Lung microvascular endothelial cell (primary cell): ENCODE measurements around the gene EYA4. TPM values are rescaled to one million over a fixed set of nuclear protein-coding genes. Genes with fewer than 3 reads are reported as not detected.
"Not testable (repeated sequence)": the region's sequence is repeated elsewhere in the genome, so short reads cannot be mapped to it uniquely, and the experiment has no call there.

Source experiments
- DNase-seq, 2 donors: peaks; one replicate each; pipeline versions ENCODE4 v3.0.0 to v3.0.0-alpha.2; 2010; ENCODE audit warnings: low read depth in 2 of 2
- total RNA-seq: library from RNA; depleted of rRNA; stranded (reverse); fragments of >200 nt; gene quantifications from 2 replicates; pipeline ENCODE4 v1.2.1, GENCODE V29; 2014

Gene EYA4
- total RNA-seq, 1 donor from 2014 or later, result 0.40 TPM

DNA sequence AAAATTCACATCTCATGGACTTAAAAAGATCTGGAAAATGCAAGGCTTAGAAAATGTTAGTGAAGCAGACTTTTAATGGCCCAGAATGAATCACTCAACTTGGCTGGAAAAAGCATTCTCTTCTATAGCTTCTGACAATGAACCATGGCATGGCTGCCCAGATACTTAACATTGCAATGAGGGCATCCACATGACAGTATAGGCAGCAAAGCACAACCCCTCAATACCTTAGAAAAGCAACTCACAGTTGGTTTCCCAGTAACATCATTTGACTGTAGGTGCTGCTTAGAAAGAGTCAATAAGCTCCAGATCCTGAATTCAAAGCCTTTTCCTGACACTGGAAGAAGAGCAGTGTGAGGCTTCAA is 155.8 kb downstream of the EYA4 start:
- no peak for DNase-seq

DNA sequence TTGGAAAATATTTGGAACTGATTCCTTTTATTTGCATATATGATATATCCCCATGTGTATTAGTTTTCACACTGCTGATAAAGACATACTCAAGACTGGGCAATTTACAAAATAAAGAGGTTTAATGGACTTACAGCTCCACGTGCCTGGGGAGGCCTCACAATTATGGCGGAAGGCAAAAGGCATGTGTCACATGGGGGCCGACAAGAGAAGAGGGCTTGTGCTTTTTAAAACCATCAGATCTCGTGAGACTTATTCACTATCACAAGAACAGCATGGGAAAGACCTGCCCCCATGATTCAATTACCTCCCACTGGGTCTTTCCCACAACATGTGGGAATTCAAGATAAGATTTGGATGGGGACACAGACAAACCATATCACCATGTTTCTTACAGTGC is 156.4 kb downstream of the EYA4 start:
- DNase-seq, result not testable (repeated sequence)

DNA sequence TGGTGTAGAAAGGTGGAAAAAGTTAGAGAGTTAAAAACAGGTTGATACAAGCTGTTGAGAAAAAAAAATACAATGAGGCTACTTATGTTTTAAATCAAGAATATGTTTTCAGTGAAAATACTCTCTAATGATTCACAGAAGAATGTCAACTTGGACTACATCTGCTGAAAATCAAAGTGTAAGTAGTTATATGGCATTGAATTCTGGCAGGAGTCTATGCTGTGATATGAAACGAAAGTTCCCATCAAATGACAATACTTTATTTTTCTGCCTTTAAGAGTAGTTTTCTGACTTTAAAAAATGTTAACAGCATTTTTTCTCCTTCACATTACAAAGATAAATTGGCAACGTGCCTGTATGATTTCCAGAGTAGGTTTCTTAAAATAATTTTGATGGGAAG is 158.3 kb downstream of the EYA4 start:
- DNase-seq, result no peak

DNA sequence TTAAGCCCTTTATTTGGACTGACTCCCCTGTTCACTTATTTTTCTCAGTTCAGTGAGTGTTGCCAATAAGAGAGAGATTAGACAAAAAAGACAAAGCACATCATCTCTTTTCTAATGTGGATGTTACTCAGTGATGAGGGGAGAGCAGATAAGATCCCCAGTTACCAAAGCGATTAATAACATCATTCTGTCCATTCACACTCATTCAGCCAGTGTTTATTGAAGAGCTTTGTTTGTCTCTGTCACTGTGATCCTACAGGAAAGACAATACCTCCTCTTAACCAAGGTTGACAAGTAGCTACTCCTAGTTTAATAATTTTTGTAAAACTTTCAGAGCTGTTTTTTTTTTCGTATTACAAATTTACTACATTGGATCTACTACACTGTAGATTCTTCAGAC is 163.0 kb downstream of the EYA4 start:
- no peak for DNase-seq

DNA sequence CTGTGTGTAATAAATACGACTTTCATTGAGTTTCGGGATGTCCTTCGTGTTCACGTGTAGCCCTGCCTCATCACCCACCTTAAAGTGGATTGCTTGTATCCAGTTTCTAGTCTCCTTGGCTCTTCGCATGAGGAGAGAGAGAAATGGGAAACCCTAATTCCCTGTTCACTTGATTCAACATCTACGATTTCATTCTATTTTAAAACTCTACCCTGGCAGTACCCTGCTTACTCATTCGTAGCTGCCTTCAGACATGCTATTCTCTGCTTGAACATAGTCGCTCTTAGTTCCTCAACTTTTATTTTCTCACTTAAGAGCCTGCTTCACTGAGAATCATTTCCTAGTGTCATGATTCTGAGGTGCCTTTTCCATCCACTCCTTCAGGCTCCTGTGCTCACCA is 163.6 kb downstream of the EYA4 start:
- DNase-seq, result no peak

DNA sequence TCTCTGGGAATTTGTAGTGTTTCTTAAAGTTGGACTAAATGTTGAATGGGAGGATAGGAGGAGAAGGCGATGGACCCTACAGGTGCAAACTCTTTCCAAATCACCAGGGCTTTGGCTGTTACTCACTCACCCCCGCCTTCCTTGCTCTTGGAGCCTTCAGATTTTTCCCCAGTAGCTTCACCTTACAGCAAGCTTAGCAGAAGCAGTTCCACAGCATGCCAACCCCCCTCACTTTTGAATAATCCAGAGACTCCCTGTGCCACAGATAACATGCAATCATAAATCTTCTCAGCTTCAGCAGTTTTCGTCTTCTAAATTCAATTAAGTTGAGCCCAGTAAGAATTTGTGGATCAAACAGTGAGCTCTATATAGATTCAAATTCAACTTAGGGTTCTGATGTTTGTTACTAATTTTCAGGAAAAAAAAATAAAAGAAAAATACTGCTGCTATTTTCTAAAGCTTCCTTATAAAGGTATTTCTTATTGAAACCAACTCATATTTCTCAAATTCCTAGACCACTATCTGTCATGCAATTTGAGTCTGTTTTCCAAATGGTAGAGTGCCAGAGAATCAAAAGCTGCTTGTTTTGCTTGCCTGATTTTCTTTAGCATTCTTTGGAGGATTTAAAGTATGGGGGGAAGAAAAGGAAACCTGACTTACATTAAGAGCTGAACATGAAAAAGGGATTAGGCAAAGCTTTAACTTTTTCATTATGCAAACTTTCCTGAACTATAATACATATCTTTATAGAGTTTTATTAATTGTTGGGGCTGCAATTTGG is 166.4 kb downstream of the EYA4 start:
- DNase-seq, result no peak

DNA sequence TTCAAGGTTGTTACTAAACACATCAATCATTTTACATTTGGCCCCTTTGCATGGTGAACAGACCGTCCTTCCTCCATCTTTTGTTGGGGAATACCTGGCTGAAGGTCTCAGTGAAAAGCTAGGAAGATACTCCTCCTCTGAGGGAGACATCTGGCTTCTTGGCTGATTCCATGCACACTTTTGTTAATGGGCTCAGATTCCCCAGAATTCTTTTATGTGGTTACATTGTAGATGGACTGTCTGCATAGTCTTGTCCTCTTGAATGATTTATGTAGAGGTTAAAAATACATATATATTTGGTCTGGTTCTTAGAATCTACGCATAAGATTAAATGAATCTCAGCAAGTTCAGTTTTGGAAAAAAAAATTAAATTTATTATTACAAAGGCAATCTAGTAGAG is 167.0 kb downstream of the EYA4 start:
- no peak for DNase-seq

DNA sequence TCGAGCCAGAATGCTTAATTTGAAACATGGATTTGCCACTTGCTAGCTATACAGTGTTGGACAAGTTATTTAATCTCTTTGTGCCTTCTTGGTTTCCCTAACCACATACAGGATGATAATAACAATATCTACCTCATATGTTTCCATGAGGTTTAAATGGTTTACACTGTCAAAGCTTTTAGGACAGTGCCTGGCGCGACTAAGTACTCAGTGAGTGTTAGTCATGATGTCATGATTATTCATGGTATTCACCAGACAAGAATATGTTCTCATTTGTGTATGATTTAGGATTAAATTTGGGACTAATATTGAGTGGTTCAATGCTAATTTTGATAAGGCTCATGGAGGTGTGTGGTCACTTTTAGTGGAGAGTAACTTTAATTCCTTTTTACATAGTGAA is 167.4 kb downstream of the EYA4 start:
- no peak for DNase-seq

DNA sequence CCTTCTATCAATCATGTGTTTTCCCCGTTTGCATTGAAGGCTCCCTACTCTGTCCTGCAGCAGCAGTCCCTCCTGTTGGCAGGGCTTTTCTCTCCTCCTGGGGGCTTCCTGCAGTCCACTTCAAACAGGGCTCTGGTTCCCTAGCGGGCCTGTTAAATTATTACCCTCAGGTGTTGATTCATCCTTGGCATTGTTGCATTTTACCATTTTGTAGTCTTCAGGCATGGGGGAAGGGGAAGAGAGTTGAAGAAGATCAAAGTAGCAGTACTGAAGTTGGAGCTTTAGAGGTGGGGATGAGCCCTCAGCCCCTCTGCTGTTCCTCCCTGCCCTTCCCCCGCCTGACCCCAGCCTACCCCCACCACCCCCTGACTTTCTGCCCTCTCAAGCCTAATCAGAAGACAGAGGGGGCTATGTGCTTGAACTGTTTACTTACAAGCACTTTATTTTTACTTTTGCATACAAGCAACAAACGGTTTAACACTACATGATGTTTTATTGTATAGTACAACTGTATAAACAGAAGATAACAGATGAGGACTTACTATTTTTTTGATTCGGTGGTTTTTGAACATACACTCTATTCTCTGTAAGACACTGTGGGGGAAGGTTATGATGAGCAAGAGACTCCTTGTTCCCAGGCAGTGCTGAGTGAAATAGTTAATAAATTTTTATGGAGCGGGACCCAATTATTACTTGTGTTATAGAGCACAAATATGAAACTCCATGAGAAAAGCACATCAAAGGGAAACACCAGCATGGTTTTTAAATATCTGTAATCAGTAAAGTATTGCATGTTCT is 169.7 kb downstream of the EYA4 start:
- DNase-seq, result no peak

DNA sequence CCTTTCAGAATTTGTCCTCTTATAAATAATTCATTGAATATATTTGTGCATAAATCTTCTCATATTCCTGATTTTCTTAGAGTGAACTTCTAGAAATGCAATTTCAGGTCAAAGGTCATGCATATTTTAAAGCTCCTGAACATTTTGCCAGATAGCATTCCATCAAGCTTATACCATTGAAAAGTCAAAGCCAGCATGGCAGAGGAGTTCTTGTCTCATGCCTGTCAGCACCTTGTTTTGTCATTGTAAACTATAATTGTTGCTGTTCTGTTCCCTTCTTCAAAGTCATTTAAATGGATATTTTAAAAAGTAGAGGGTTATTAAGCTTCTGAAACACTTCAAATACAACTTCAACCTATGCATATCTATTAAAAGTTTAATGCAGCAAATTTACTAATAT is 170.6 kb downstream of the EYA4 start:
- no peak for DNase-seq

DNA sequence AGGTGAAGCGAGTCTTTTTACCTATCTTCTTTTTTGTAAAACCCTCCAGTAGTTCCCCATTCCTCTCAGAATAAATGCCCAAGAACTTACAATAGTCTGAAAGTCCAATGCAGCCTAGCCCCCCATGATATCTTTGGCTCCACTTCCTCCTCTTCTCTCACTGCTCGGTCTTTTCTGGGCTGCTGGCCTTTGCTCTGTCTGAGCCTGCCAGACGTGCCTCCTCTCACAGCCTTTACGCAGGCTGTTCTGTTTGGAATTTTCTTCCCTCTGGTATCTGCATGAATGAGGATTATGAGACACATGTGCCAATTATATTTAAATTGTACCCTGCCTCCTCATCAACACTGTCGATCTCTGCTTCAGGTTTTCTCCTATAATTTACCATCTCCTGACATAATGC is 174.1 kb downstream of the EYA4 start:
- no peak for DNase-seq

DNA sequence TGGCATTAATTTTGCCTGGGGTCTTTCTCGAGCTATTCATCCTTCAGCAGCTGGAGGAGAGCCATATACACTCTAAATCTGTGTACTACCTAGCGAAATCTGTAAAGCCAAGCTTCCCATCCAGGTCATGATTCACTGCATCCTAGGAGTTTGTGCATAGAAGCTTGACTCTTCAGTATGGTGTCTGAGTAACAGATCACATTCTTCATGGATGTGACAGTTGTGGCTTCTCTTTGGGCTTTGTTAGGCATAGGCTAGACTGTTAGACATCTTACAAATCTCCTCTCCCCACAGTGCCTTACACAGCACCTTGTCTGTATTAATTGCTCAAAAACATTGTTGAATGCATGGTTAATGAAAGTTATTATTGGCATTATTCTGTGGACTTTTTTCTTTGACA is 177.0 kb downstream of the EYA4 start:
- no peak for DNase-seq

DNA sequence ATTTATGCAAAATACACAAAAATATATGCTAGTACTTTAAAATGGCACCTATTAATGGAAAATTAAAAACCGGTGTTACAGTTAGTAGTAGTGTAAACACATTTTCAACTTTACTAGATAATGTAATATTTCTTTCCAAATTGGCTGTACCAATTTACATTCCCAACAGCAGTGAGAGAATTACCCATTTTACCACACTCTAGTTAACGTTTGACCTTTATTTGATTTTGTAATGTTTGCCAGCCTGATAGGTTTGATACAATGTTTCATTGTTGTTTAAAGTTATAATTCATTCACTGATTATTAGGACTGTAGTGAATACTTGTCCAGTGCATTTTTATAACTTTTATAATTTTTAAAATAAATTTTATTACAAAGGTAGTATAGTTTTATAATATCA is 182.1 kb downstream of the EYA4 start:
- DNase-seq, result no peak

DNA sequence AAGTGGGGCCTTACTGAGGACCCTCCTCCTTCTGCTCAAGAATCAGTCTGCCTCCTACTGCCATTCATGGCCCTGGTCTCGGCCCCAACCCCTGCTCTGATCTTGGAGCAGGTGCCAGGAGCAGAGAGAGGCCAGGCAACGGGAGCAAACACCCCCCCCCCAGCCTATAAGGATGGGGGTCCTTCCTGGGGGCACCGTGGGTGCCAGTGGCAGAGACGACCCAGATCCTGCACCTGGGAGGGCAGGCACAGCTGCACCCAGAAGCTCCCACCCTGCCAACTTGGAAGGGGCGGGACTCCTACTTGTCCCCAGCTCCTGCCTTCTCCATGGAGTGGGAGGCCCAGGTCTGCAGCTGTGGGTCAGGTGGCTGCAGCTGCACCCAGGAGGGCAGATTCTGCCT is 183.2 kb downstream of the EYA4 start:
- DNase-seq, result no peak

DNA sequence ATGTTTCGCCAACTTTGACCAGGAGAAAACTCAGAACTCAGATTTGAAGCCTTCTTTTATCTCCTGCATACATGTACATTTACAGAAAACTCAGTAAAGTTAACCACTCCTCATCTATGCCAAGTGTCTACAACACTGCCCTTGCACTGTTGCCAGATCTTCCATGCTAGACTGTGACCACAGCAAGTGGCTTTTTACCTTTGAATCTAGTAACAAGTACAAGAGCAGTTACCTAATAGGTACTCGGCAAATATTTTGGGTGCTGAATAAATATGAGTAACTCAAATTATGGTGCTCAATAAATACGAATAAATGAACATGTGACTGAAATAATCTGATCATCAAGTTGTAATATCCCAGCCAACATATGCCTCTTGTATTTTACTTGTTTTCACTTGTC is 184.9 kb downstream of the EYA4 start:
- DNase-seq, result no peak

DNA sequence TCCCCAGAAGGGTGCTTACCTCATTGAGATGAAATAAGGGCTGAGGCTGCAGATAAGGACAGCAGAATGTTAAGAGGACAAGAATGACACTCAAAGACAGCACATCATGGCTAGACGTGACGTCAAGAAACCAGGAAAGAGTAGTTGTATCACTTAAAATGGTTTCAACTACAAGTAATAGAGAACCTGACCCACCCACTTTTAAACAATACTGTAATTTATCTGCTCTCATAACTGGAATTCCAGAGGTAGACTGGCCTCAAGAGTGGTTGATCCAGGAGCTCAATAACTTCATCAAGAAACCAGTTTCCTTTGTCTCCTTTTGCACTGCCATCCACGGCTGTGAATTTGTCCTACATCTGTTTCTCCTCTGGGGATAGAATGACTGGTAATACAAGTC is 187.1 kb downstream of the EYA4 start:
- DNase-seq, result no peak

DNA sequence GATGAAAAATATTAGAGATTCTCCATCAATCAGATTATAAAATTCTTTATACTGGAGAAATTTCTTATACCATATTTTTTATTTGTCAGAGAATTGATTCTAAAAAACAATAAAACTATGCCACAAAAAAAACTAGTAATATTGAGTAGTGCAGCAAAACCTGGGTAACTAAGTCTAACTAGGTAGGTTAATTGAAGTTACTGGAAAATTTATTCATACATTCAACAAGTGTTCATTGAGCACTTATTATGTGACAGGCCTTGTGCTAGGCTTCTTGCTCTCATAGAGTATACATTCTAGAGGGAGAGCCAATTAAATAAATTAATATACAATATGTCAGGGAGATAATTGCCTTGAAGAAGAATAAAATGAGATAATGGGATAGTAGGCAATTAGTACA is 189.4 kb downstream of the EYA4 start:
- no peak for DNase-seq

DNA sequence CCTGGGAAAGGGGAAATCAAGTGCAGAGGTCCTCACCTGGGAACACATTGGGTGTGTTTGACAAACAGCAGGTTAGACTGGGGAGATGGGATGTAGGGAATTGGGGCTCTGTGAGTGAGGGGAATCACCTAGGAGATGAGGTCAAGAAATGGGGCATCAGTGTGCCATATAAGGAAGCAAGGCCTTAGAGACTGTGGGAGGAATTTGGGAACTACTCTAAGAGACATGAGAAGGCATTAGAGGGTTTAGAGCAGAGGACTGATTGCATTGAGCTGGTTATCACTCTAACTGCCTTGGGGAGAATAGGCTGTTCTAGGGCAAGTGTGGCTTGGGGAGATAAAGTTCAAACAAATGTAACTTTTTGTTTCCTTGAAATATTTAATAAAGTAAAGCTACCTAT is 189.9 kb downstream of the EYA4 start:
- no peak for DNase-seq

DNA sequence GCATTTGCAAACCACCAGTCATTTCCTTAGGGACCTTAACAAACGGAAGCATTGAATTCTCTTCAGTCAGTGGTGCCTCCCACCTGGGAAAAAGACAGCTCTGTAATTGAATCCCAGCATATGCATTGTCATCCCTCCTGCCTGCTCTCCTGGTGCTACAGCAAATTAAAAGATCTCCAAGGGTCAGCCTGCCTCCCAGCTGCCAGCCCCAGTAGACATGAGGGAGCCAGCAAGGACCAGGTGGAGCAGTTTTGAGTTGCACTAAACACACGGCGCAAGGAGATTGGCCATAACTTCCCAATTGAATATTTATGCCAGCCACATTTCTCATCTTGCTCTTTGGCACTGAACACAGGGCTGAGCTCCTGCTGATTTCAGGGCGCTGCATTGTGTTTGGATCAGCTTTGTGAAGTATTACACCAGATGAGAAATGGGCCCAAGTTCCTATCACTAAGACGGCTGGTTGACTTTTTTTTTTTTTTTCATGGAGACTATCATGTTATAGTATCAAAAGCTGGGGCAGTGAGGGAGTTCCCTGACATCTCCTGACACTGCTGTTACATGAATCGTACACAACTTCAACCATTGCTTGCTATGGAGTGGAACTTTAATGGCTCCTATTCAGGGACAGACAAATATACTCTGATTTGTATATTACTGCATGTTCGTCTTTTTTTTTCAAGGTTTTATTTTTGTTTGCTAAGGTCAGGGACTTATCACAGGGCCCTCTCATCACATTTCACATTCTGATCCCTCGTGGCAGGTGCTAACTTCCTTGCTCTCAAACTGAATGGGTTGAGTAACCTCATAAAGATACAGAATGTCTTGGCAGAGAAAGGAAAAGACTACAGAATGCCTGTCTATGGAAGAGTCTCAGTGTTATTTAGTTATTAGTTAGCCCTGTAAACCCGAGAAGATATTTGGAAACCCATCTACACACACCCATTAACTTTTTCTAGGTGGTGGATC is 191.1 kb downstream of the EYA4 start:
- DNase-seq, result no peak

DNA sequence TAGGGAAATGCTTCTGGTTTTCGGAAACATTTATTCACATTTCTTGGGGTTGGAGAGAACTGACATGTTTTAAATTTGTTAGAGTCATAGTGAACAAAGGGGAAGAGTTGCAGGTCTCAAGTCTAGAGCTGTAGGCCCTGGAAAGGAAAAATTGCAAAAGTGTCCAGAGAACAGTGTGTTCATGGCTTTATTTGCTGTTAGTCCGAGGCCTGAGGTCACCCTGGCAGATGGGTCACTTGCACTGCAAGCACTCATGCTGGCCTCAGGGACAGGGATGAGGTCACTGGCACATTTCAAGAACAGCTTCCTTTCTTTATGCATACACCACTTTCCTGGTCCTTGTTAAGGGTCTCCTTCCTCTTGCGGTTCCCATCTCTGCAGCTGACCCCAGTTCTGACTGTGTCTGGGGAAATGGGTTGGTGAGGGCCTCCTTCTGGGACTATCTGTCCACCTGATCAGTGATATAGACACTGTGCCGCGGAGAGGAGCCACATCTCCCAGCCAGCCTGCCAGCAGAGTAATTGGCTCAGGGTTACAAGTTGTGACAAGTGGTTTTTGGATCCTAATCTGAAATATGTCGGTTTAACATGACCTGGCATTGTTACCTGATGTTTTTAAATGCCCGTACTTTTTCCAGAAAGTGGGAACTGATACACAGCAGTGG is 194.0 kb downstream of the EYA4 start:
- DNase-seq, result no peak

DNA sequence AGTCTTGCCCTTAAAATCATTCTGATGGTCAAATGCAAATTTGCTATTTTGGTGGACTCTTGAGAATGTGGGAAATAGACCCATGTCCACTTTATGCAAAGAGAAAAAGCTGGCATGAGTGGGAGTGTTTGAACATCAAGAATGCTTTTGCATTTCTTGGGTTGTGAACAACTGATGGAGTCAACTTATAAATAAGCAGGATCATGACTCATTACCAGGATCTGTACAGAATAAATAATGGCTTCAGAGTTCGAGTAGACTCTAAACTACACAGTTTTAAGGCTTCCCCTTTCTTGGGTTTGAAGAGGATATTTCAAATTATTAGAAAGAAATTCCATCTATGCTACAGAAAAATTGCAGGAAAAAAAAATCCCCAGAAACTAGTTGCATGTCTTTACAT is 195.5 kb downstream of the EYA4 start:
- DNase-seq, result no peak

DNA sequence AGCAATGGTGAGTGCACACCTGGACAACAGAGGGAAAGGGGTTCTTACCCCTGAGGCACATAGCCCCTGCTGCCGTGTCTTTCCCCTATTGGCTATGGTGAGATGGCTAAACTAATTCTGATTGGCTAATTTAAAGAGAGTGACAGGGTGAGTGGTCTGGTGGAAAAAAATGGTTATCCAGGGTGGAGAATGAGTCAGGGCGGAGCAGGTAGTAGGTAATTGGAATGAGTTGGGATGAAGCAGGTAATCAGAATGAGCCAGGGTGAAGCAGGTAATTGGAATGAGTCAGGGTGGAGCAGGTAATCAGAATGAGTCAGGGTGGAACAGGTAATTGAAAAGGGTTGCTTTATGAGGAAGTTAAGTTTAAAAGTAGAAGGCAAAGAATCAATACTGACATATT is 200.3 kb downstream of the EYA4 start:
- no peak for DNase-seq
